H7 (cell line): ENCODE results near the gene EGF. TPM values are rescaled to one million over a fixed set of nuclear protein-coding genes. Genes with fewer than 3 reads are reported as not detected.

ENCODE experiments used
- DNase-seq: peaks from one replicate; pipeline ENCODE4 v3.0.0; 2012
- H3K27me3 ChIP-seq: 2 replicates; pipeline ENCODE4 v1.6.0; 2011; ENCODE audit warnings: mild to moderate bottlenecking, low read length; ENCODE audit not compliant: control insufficient read depth, insufficient read depth
- H3K36me3 ChIP-seq: replicated peaks from 2 replicates; pipeline ENCODE4 v1.5.1; 2011; ENCODE audit warnings: low read length; ENCODE audit not compliant: control insufficient read depth, insufficient read depth
- H3K4me3 ChIP-seq: 2 replicates; pipeline ENCODE4 v1.5.1; 2011; ENCODE audit warnings: low read depth, mild to moderate bottlenecking, control low read depth, low read length, moderate library complexity; ENCODE audit not compliant: insufficient read depth
- total RNA-seq: library from RNA; depleted of rRNA; stranded (reverse); fragments of >200 nt; shearing (Covaris generic); gene quantifications from 2 replicates; pipeline ENCODE4 v1.2.3, GENCODE V29; 2014

The EGF gene
- total RNA-seq, 1 experiment from 2014 or later: 5.3 TPM

DNA sequence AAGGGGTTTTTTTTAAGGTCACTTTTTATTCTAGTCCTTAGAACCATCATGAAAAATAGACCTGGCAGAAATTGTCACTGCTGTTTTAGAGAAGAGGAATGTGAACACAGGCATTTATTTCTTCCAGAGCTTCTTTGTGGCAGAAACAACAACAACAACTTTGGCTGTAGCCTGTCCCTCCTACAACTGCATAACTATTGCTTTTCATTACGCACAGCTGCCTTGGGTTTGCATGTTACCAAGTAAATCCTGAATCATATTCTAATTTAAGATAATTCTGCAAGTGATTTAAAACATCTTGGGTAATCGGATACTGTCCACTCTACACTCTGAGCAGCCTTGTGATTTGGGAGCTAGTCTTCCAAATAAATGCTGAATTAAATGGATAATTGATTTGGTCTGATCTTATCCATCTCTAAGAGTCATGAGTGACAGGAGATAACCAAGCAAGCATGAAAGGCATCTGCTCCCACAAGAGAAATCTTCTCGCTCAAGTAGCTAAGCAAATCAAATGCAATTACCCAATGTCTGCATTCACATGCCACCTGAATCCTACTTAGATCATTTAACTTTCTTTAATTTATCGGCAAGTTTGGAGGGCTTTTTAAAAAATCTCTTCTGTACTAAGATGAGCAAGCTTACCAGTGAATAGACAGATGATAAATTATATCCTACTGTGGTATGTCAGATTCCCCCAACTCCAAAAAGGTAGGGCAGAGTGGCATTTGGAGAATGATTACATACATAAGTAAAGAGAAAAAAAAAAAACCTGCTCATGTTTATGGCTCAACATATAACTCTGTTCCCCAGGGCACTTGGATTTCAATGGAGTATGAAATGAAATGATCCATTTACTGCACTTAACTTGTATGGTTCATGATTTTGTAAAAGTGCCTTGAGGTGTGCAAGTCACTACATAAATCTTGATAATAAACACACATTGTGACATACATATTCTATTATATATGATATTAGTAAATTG, 73.6 kb downstream of the EGF start:
- Histone ChIP-seq H3K36me3 (no peaks in the 10 kb centered on the region), H3K4me3 (no peak overlapping the region), H3K27me3 (no peaks in the 10 kb centered on the region)
- no peak for DNase-seq

DNA sequence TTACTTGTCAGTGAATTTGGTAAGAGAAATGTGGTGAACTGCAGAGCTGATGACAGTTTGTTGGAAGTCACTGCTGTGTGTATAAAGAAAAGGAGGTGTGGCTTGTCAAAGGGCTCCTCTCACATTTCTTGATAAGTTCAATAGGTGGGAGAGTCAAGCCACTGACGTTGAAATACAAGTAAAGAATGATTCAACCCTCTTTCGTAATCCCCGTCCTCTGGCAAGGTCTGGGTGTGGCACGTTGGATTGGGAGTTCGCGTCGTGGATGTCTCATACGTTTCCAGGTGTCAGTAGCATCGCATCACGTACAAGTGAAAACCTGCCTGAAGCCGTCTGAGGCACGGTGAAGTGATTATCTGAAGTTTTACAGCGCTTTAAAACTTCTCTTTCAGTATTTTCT, 76.4 kb downstream of the EGF start:
- no peak for DNase-seq
- no peak overlapping the region for H3K4me3 ChIP-seq
- no peaks in the 10 kb centered on the region for H3K27me3 ChIP-seq
- H3K36me3 ChIP-seq: no peaks in the 10 kb centered on the region

GRCh38 chr4:109989618-109990017, 76.9 kb downstream of the EGF start:
- H3K4me3 ChIP-seq: no peak overlapping the region

DNA sequence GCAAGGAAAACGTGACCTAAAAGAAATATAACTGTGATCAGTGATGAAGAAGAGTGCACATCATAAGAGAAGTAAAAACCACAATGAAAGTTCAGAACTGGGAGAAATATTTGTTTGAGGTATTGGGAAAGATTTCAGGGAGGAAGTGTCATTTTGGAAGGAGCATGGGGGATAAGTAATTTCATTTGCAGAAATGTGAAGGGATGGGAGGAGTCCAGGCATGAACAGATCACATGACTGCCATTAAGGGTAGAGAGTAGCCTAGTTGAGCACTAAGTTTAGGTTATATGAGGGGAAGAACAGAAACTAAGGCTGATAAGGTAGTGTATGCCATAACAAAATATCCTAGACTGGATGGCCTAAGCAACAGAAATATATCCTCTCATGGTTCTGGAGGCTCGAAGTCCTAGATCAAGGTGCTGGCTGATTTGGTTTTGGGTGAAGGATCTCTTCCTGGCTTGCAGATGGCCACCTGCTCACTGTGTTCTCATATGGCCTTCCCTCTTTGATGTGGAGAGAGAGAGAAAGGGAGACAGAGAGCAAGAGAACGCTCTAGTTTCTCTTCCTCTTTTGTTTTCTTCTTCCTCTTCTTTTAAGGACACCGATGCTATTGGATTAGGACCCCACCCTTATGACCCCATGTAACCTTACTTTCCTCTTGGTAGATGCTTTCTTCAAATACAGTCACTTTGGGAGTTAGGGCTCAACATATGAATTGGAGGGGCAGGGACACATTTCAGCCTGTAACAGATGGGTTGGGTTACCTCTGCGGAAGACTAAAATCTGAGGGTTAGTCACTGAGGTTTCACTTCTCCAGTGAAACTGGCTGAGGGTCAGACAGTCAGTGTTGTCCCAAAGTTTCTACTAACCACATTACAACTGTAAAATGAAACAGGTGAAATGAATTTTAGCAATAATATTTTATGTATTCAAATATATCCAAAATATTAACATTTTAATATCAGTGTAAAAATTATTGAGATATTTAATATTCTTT, 77.9 kb downstream of the EGF start:
- Histone ChIP-seq H3K4me3 (no peak overlapping the region), H3K36me3 (no peaks in the 10 kb centered on the region), H3K27me3 (no peaks in the 10 kb centered on the region)
- no peak for DNase-seq

More at GRCh38 chr4:109989618-109990017, 76.9 kb downstream of the EGF start:
- Histone ChIP-seq H3K27me3 (no peaks in the 10 kb centered on the region), H3K36me3 (no peaks in the 10 kb centered on the region)
- no peak for DNase-seq

DNA sequence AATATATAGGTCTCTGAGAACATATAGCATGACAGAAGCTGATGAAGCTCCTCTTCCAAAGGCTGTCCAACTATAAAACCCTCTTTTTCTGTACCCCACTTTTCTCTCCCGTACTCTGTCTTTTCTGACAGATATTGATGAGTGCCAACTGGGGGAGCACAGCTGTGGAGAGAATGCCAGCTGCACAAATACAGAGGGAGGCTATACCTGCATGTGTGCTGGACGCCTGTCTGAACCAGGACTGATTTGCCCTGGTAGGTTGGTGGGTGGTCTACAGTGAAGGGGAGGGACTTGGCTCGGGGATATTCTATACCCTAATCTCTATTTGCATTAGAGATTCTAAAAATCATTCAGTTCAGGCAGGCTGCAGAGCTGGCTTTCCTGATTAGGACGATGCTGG, 80.4 kb downstream of the EGF start:
- no peak overlapping the region for H3K4me3 ChIP-seq
- no peak for DNase-seq
- no peaks in the 10 kb centered on the region for H3K36me3 ChIP-seq
- H3K27me3 ChIP-seq: no peaks in the 10 kb centered on the region

DNA sequence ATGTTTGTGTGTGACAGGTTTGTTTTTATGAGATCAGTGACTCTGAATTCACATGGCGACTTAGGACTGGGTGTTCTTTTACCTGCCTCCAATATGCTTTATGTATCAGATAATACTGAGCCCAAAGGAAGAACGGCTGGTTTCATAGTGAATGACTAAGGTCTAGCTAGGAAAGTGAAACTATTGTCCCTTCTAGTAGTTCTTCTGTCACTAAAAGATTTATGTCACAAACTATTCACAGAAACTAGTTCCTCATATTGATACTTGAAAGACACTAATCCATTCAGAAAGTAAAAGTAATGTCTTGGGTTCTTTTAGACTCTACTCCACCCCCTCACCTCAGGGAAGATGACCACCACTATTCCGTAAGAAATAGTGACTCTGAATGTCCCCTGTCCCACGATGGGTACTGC, 81.7 kb downstream of the EGF start:
- no peak for DNase-seq
- no peaks in the 10 kb centered on the region for H3K36me3 ChIP-seq
- H3K27me3 ChIP-seq: no peaks in the 10 kb centered on the region
- H3K4me3 ChIP-seq: no peak overlapping the region

DNA sequence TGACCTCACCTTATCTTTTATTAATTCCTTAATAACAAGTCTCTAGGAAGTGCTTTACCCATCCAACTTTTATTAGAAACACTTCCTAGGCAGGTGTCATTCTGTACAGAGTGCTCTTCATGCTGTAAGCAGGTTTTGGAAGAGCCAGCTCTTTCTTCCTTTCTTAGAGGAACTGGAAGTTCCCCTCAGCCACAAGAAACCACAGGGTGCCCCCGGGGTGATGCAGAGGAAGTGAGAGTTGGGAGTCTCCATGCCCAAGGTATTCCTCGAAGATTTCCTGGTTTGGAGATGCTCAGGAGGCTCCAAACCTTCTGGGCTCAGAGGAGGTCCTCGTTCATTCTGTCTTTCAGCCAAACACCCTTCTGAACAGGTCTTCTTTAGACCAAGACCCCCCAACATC, 83.8 kb downstream of the EGF start:
- Histone ChIP-seq H3K27me3 (no peaks in the 10 kb centered on the region), H3K36me3 (no peaks in the 10 kb centered on the region), H3K4me3 (no peak overlapping the region)
- DNase-seq: no peak

DNA sequence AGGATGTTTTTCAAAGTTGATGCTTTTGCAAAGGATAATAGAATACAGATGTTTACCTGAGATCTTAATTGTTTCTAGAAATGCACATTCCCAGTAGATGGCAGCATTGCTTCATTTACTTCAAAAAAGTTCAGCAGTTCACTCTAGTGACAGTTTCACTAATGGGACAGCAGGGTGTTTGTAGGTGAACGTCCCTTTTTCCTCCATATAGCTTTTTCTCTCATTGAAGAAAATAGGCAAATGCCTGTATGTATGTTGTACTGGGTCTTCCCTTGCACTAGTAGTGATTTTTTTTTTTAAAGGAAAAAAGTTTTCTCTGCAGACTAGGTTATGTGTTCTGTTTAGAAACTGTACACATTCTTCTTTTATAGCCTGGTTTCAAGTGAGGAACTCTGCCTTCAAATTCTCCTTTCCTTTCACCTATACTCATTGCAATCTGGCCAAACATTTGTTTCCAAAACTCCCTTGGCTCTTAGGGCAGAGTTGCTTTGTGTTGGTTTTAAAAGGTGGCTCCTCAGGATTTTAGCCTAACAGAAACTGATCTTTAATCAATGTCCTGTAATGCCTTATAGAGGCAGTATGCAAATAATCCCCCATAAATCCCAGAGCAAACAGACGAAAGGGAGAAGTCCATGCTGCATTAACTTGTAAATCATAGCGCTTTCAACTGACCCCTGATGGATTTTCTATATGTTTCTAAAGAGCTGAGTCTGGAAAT, 86.3 kb downstream of the EGF start:
- Histone ChIP-seq H3K36me3 (no peaks in the 10 kb centered on the region), H3K27me3 (no peaks in the 10 kb centered on the region), H3K4me3 (no peak overlapping the region)
- peak; percentile 40 for DNase-seq

GRCh38 chr4:109999585-109999912, 86.9 kb downstream of the EGF start:
- Histone ChIP-seq H3K27me3 (no peaks in the 10 kb centered on the region), H3K4me3 (no peak overlapping the region), H3K36me3 (no peaks in the 10 kb centered on the region)
- no peak for DNase-seq

DNA sequence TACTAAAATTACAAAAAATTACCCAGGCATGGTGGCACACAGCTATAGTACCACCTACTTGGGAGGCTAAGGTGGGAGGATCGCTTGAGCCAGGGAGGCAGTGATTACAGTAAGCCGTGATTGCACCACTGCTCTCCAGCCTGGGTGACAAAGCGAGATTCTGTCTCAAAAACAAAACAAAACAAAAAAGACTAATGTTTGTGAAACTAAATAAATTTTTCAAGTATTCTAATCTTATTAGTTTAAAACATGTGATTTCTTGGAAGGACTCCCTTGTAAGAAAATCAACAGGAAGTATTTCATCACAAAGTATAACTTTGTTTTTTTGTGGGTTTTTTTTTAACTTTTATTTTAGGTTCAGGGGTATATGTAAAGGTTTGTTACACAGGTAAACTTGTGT, 89.6 kb downstream of the EGF start:
- Histone ChIP-seq H3K4me3 (no peak overlapping the region), H3K36me3 (no peaks in the 10 kb centered on the region), H3K27me3 (no peaks in the 10 kb centered on the region)
- no peak for DNase-seq

- no peak overlapping the region for H3K4me3 ChIP-seq
- DNase-seq: no peak
Observed at GRCh38 chr4:110003401-110004187, 90.9 kb downstream of the EGF start.

DNA sequence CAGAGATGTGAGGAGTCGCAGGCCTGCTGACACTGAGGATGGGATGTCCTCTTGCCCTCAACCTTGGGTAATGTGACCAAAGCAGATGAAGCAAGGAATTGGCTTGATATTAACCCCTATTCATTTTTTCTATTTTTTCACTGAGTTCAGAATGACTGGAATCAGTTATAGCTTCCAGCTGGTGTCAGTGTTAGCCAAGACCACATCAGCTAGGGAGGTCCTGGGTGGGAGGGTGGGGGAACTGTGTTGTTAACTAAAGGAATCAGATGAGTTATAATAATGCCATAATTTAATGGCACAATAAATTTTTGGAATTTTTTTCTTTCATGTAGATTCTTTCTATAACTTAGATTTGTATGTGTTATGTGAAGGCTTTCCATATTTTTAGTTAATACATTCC, 91.9 kb downstream of the EGF start:
- DNase-seq: no peak
- H3K27me3 ChIP-seq: no peaks in the 10 kb centered on the region
- H3K36me3 ChIP-seq: no peaks in the 10 kb centered on the region
- no peak overlapping the region for H3K4me3 ChIP-seq

More at GRCh38 chr4:110003401-110004187, 90.9 kb downstream of the EGF start:
- H3K27me3 ChIP-seq: no peaks in the 10 kb centered on the region
- no peaks in the 10 kb centered on the region for H3K36me3 ChIP-seq

DNA sequence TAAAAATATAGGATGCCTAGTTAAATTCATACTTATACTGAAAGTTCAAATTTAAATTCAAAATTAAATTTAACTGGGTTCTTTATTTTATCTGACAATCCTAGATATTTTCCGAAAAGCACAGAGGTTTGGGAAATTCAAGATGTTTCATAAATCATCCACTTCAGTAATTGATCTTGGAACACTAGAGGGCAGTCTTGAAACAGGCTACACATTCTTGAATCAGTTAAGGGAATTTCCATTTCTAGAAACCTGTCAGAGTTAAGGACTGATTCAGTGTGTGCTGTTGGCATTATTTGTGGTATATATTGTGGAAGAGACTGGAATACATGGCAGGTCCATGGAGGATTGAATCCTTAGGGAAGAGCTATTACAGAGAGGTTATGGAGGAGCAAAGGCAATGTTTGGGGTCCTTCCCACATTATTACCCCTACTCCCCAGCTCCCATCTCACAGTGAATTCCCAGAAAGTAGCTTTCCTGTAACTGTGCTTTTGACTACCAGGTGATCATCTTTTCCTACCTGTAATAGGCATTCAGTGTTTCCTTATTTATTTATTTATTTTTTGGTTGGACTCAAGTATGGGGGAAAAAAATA, 92.9 kb downstream of the EGF start:
- no peaks in the 10 kb centered on the region for H3K27me3 ChIP-seq
- no peak overlapping the region for H3K4me3 ChIP-seq
- peak; percentile 45 for DNase-seq
- no peaks in the 10 kb centered on the region for H3K36me3 ChIP-seq
